ENCODE results near the gene KCNMA1. TPM values are rescaled to one million over a fixed set of nuclear protein-coding genes. Genes with fewer than 3 reads are reported as not detected.

KCNMA1 gene
- total and polyA plus RNA-seq, 2 donors (not counting 1 experiment from before 2014, with no cell fraction given), result 0.82 to 3.1 TPM

- no peaks in the 10 kb centered on the region for H3K79me2 ChIP-seq (ENCODE audit: control insufficient read depth, insufficient read depth, low read length)
- Mint-ChIP-seq H3K4me3 (no peak overlapping the region), H3K27me3 (peaks cover 13% of the 10 kb centered on the region), H3K9me3 (ENCODE audit: insufficient read depth) (no peaks in the 10 kb centered on the region), H3K27ac (no peak overlapping the region), H3K4me1 (no peaks in the 10 kb centered on the region)
- WGBS (ENCODE audit: insufficient coverage), result 66% methylated on average over 2 of the region's 5 CpGs
- H3K9ac ChIP-seq (ENCODE audit: low read length), result no peak overlapping the region
- ChIA-PET CTCF (no interaction called here), POLR2A (no interaction called here)
- H3K4me1 ChIP-seq (ENCODE audit: control insufficient read depth in 2 of 2, insufficient read depth in 2 of 2, low read length in 2 of 2), result no peaks in the 10 kb centered on the region
- H3K9me3 ChIP-seq (ENCODE audit: control extremely low read depth in 1 of 3, control insufficient read depth in 2 of 3, insufficient read depth in 1 of 3, low read length in 2 of 3), result no peaks in the 10 kb centered on the region
- H3K36me3 ChIP-seq (replicated peaks in 1 of 2; ENCODE audit: control extremely low read depth in 1 of 2, control insufficient read depth in 1 of 2, extremely low read depth in 1 of 2, insufficient read depth in 2 of 2, low read length in 1 of 2), result no peaks in the 10 kb centered on the region
- H3K27me3 ChIP-seq (replicated peaks in 1 of 4; ENCODE audit: control extremely low read depth in 1 of 4, control insufficient read depth in 3 of 4, insufficient read depth in 4 of 4, low read length in 3 of 4), result peaks cover 0 to 2% (median 0%) of the 10 kb centered on the region in 4 experiments
- DNase-seq (no peak), ATAC-seq (ENCODE audit: low read depth) (no peak)
- intact Hi-C loops (cut with micrococcal nuclease), result no loop called here
- H2AFZ ChIP-seq (ENCODE audit: insufficient read depth, low read depth, low read length, poor library complexity, severe bottlenecking), result no peak overlapping the region
- H4K20me1 ChIP-seq (ENCODE audit: control insufficient read depth, insufficient read depth, low read length, poor library complexity, severe bottlenecking), result no peaks in the 10 kb centered on the region
- no peak overlapping the region for H3K4me3 ChIP-seq (ENCODE audit: control extremely low read depth in 1 of 5, extremely low read depth in 1 of 5, insufficient read depth in 1 of 5, low read depth in 2 of 5, low read length in 4 of 5)
- no peak overlapping the region for H3K27ac ChIP-seq (ENCODE audit: low read length in 2 of 2)
- no peak overlapping the region for H3K4me2 ChIP-seq (replicated peaks; ENCODE audit: low read depth, low read length, poor library complexity, severe bottlenecking)
- TF ChIP-seq EZH2 (IDR thresholded peaks at IDR 0.05; ENCODE audit: borderline replicate concordance, insufficient read depth, low read depth, low read length, poor library complexity, severe bottlenecking), result no peak
- TF ChIP-seq CTCF (IDR thresholded peaks at IDR 0.05), result no peak
Observed at GRCh38 chr10:77406764-77407430, 230.7 kb downstream of the KCNMA1 start.

GRCh38 chr10:77405771-77406241 is 231.8 kb downstream of the KCNMA1 start:
- H3K4me3 ChIP-seq (ENCODE audit: control extremely low read depth in 1 of 5, extremely low read depth in 1 of 5, insufficient read depth in 1 of 5, low read depth in 2 of 5, low read length in 4 of 5), result no peak overlapping the region
- no peak overlapping the region for H2AFZ ChIP-seq (ENCODE audit: insufficient read depth, low read depth, low read length, poor library complexity, severe bottlenecking)
- no peak for ATAC-seq (ENCODE audit: low read depth)
- 31% methylated on average over 5 of the region's 5 CpGs for WGBS (ENCODE audit: insufficient coverage)
- H3K9me3 ChIP-seq (ENCODE audit: control extremely low read depth in 1 of 3, control insufficient read depth in 2 of 3, insufficient read depth in 1 of 3, low read length in 2 of 3), result no peaks in the 10 kb centered on the region
- no peaks in the 10 kb centered on the region for H3K36me3 ChIP-seq (replicated peaks in 1 of 2; ENCODE audit: control extremely low read depth in 1 of 2, control insufficient read depth in 1 of 2, extremely low read depth in 1 of 2, insufficient read depth in 2 of 2, low read length in 1 of 2)
- H3K9me3 Mint-ChIP-seq (ENCODE audit: insufficient read depth), result no peaks in the 10 kb centered on the region
- TF ChIP-seq EZH2 (IDR thresholded peaks at IDR 0.05; ENCODE audit: borderline replicate concordance, insufficient read depth, low read depth, low read length, poor library complexity, severe bottlenecking), result no peak
- TF ChIP-seq CTCF (IDR thresholded peaks at IDR 0.05), result no peak
- no peaks in the 10 kb centered on the region for H3K4me1 ChIP-seq (ENCODE audit: control insufficient read depth in 2 of 2, insufficient read depth in 2 of 2, low read length in 2 of 2)
- no peak overlapping the region for H3K4me2 ChIP-seq (replicated peaks; ENCODE audit: low read depth, low read length, poor library complexity, severe bottlenecking)
- no peaks in the 10 kb centered on the region for H3K79me2 ChIP-seq (ENCODE audit: control insufficient read depth, insufficient read depth, low read length)
- intact Hi-C loops (cut with micrococcal nuclease), result no loop called here
- POLR2A ChIA-PET, result no interaction called here
- no peaks in the 10 kb centered on the region for H4K20me1 ChIP-seq (ENCODE audit: control insufficient read depth, insufficient read depth, low read length, poor library complexity, severe bottlenecking)
- no peak for DNase-seq
- H3K27me3 Mint-ChIP-seq, result peaks cover 13% of the 10 kb centered on the region
- no peaks in the 10 kb centered on the region for H3K4me1 Mint-ChIP-seq
- no peak overlapping the region for H3K9ac ChIP-seq (ENCODE audit: low read length)
- H3K27ac Mint-ChIP-seq, result no peak overlapping the region
- no peak overlapping the region for H3K27ac ChIP-seq (ENCODE audit: low read length in 2 of 2)
- peaks cover 0 to 2% (median 0%) of the 10 kb centered on the region in 4 experiments for H3K27me3 ChIP-seq (replicated peaks in 1 of 4; ENCODE audit: control extremely low read depth in 1 of 4, control insufficient read depth in 3 of 4, insufficient read depth in 4 of 4, low read length in 3 of 4)
- CTCF ChIA-PET, result no interaction called here
- no peak overlapping the region for H3K4me3 Mint-ChIP-seq

Data from B cell (primary cell).